HG03520 (cell line): Measurements from ENCODE around the gene BET1.
"Not testable (repeated sequence)": the region's sequence is repeated elsewhere in the genome, so short reads cannot be mapped to it uniquely, and the experiment has no call there.

Experiments used
- ATAC-seq: cut with Tn5 transposase; IDR thresholded peaks from one replicate; pipeline ENCODE4 v1.9.1; 2021; ENCODE audit warnings: mild to moderate bottlenecking, moderate library complexity; ENCODE audit not compliant: unreplicated experiment

The BET1 gene

DNA sequence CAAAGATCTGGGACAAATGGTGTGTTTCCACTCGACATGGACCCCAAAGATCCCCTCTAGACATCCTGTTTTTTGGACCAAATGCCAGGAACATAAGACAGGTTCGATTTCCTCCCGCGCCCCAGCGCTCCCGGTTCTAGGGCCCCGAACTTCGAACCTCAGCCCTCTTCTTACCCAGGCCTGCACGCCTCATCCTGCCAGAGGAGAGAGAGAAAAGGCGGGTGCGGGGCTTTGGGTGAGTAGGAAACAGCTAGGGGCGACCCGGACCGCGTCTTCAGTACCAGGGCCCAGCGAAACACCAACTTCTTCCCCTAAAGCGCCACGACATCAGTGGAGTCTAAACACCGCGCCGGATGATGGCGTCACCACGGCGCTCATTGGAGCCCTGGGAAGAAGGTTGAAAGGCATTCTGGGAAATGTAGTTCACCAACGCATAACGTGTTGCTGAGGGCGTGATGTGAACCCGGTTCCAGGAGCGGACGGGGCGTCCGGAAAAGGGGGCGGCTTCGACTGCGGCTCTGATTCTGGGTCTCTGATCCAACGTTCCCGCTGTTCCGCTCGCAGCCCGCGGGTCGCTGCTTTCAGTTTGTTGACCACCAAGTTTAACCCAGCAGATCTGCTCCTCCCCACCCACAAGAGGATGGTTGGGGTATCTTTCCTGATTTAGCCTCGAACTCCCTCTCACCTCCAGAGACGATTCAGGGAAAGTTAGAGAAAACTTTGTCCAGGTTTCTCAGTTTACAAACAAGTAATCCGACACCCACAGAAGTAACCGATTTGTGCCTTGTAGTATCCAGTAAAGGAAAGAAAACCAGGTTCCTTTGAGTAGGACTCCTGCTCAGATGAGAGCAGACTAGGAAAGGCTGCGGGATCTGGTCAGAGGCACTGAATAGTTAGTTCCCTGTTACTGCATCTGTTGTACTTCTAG, at the start of gene BET1:
TSS of gene BET1 (minus strand) at position 332 of the 928 bp plus-strand sequence. CDS start at position 193, 139 bp downstream.
- peak; percentile 97 for ATAC-seq

DNA sequence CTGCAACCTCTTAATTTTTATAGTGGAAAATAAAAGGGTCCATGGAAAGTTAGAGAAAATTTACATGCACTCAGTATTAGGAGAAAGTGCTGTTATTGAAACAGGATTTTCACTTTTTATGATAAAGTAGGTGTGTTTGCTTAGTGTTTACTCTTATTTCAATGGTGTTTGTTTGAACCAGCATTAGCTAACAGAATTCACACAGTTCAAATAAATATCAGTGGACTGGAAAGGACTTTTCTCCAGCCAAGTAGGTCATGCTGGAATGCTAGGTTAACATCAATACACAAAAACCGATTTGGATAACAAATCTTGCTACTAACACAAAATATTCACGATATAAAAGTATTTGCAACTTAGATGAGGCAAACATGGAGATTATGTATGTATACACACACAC, 49.4 kb upstream of the BET1 start:
- ATAC-seq = no peak

- ATAC-seq = no peak
These were observed 48.4 kb upstream of the BET1 start for GRCh38 chr7:94052398-94053180.

DNA sequence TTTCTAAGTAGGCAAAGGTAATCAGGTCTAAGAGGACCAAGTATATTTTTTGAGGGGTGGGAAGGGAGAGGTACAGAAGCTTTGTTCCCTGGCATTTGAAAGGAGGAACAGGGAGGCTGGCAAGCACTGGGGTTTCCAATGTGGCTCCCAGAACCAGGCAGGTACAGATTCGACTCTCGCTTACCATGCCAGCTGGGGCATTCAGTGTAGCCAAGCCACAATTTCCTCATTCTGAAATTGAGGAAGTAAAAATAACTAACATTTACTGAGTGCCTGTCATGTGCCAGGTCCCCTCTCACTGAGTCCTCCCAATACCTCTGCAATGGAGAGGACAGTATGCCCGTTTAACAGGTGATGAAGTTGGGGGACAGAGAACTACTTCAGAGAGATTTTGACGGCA, 45.9 kb upstream of the BET1 start:
- peak; percentile 78 for ATAC-seq

- ATAC-seq = peak; percentile 5
These were observed 45.5 kb upstream of the BET1 start for GRCh38 chr7:94049615-94050014.

DNA sequence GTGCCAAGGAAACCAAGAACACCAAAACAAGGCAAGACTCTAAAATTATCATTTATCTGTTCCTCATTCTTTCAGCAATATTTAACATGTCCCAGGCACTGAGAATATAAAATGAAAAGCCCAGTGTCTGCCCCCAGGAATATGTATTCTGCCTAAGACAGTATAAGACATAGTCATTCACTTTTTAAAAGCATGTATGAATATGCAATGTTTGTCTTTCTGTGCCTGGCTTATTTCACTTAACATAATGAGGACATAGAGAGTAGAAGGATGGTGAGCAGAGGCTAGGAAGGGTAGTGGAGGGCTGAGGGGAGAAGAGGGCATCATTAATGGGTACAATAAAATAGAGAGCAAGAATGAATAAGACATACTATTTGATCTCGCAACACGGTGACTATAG, 44.6 kb upstream of the BET1 start:
- no peak for ATAC-seq

GRCh38 chr7:94047956-94048355, 43.8 kb upstream of the BET1 start:
- ATAC-seq = no peak

DNA sequence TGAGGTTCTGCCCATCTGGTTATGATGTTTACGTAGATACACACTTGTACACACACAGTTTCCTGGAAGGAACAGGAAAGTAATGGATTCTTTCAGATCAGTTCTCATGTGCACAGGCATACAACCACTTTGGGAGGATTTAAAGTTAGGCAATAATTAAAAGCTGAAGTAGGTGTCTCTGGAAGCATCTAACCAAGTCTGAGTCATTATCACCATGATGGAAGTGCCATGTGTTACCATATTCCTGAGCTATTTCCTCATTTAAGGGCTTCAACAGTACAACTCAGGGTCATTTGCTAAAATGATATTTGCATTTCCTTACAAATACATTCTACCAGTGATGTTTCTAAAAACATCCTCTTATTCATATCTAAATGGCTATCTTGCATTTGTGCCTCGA, 41.4 kb upstream of the BET1 start:
- ATAC-seq = no peak

GRCh38 chr7:94044806-94045205, 40.7 kb upstream of the BET1 start:
- ATAC-seq = no peak

DNA sequence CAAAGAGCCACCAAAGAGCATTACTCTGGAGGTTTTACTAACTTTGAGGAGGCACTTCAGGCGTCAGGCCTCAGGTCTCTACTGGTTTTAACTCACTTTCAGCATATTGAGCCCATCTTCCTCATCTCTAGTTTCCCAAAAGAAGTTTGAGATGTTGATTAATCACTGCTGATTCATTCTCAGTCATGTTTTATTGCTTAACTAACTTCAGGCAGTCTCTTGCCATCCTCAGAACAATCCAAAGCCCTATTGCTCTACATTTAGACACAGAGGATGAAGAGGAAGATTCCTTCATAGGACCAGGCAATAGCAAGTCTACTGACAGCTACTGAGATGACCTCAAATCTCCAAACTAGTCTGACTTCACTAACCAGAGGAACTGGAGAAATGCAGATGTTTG, 39.1 kb upstream of the BET1 start:
- ATAC-seq = no peak

GRCh38 chr7:94042381-94042780, 38.2 kb upstream of the BET1 start:
- ATAC-seq = peak; percentile 94

GRCh38 chr7:94041529-94041928, 37.4 kb upstream of the BET1 start:
- no peak for ATAC-seq

- ATAC-seq = no peak
These were observed 36.1 kb upstream of the BET1 start for GRCh38 chr7:94040254-94040653.

GRCh38 chr7:94039368-94040035, 35.3 kb upstream of the BET1 start:
- ATAC-seq = no peak

DNA sequence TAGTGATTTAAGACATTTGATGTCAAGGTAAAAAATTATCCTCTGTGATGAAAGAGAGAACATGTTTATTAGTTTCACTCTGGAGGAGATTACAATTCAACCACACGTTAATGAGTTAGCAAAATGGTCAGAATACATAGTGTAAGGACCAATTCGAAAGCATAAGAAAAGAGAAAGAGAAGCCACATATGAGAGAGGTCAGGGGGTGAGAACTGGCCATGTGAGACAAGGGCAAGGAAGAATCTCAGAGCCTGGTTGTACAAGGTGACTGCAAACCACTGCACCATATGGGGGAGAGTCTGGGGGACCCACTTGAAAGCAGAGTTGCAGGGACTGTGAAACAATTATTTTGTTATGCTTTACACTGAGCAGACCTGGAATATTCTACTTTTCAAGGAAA, 27.7 kb upstream of the BET1 start:
- ATAC-seq = no peak

GRCh38 chr7:94030634-94031033, 26.5 kb upstream of the BET1 start:
- no peak for ATAC-seq

GRCh38 chr7:94029976-94030375, 25.8 kb upstream of the BET1 start:
- ATAC-seq = no peak

DNA sequence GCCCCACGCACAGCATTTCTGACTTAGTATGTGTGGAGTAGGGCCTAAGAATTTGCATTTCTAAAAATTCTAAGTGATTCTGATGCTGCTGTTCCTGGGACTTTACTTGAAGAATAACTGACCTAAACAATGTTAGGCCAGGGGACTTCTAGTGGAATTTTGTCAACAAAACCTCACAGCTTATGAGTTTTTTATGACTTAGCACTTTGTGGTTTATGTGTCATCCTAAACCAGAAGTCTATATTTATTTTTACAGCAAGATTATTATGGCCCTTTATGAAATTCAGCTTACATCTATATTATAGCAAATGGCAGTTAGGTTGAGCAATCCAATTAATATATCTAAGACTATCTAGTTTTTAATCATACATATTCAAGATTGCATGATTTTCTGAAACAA, 24.6 kb upstream of the BET1 start:
- no peak for ATAC-seq

- ATAC-seq = not testable (repeated sequence)
These were observed 22.5 kb upstream of the BET1 start for GRCh38 chr7:94026619-94027018.

DNA sequence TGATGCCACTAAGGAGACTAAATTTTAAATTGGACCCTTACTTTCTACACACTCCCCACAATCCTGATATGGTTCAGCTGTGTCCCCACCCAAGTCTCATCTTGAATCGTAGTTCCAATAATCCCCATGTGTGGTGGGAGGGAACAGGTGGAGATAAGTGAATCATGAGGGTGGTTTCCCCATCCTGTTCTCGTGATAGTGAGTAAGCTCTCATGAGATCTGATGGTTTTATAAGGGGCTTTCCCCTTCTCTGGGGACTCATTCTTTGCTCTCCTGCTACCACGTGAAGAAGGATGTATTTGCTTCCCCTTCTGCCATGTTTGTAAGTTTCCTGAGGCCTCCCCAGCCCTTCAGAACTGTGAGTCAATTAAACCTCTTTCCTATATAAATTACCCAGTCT, 18.4 kb upstream of the BET1 start:
- no peak for ATAC-seq

GRCh38 chr7:94016786-94017185, 12.6 kb upstream of the BET1 start:
- ATAC-seq = no peak
